ENCODE results near the gene SHFL. TPM values are rescaled to one million over a fixed set of nuclear protein-coding genes. Genes with fewer than 3 reads are reported as not detected.

Gene SHFL
- total RNA-seq, 1 experiment from 2014 or later = 17.2 TPM

GRCh38 chr19:10106100-10106936, 20.2 kb downstream of the SHFL start, which contains the start of gene PPAN:
Gene PPAN, plus strand, starts transcription at chr19:10106362. Its CDS starts 33 bp downstream, at chr19:10106395.
- H4K20me1 ChIP-seq (ENCODE audit: low read length) = 0 out of 2 replicates have a peak, but pooled peaks cover 12% of the 10 kb centered on the region
- peaks cover 8% of the 10 kb centered on the region for H3F3A ChIP-seq (ENCODE audit: low read length, unreplicated experiment)
- peaks cover 12% of the 10 kb centered on the region for H3K4me1 ChIP-seq (ENCODE audit: insufficient read depth, low read length)
- TF ChIP-seq EZH2phosphoT487 (IDR thresholded peaks at IDR 0.05; ENCODE audit: borderline replicate concordance, low read length) (no peak), EZH2 (IDR thresholded peaks at IDR 0.05; ENCODE audit: low read length, unreplicated experiment) (no peak)
- BruUV-seq (replicated peaks) = no TSS peak
- peaks cover 40% of the 10 kb centered on the region for H3K79me2 ChIP-seq (ENCODE audit: low read length)
- no peaks in the 10 kb centered on the region for H3K27me3 ChIP-seq (ENCODE audit: low read length)
- no peaks in the 10 kb centered on the region for H3K9me2 ChIP-seq (replicated peaks; ENCODE audit: low read length)
- ChIA-PET CTCF (interaction anchor here (0.6 to 1.2 kb wide), 4 partner anchors 10 to 153 kb away, joined by 3 to 6 read pairs (median 4); no protein-coding TSS in a partner anchor), POLR2A (ENCODE audit: unreplicated experiment) (interaction anchor here (1.0 to 1.2 kb wide), 2 partner anchors 10 to 16 kb away, joined by 3 to 4 read pairs; no protein-coding TSS in a partner anchor)
- H3K36me3 ChIP-seq (ENCODE audit: low read depth, low read length) = peaks cover 41% of the 10 kb centered on the region
- intact Hi-C loops (cut with micrococcal nuclease) = no loop called here
- peak within 1 kb of the TSS; percentile 96 for H3K9ac ChIP-seq (ENCODE audit: low read length)
- peak within 1 kb of the TSS; percentile 88 for H3K4me3 ChIP-seq (ENCODE audit: low read length)
- peak within 1 kb of the TSS; percentile 11 for H2AFZ ChIP-seq (ENCODE audit: low read length)
- ATAC-seq = peak; percentile 97
- DNase-seq = peak; percentile 99
- peak within 1 kb of the TSS; percentile 84 for H3K4me2 ChIP-seq (ENCODE audit: low read length)
- peak within 1 kb of the TSS; percentile 66 for H3K27ac ChIP-seq (ENCODE audit: low read length)
- no peaks in the 10 kb centered on the region for H3K9me3 ChIP-seq (ENCODE audit: low read length)

- H2AFZ ChIP-seq (ENCODE audit: low read length) = no peak overlapping the region
- no peaks in the 10 kb centered on the region for H3K9me3 ChIP-seq (ENCODE audit: low read length)
- peak overlapping the region; percentile 66 for H3K27ac ChIP-seq (ENCODE audit: low read length)
- H3K36me3 ChIP-seq (ENCODE audit: low read depth, low read length) = peaks cover 44% of the 10 kb centered on the region
- H4K20me1 ChIP-seq (ENCODE audit: low read length) = 0 out of 2 replicates have a peak, but pooled peaks cover 14% of the 10 kb centered on the region
- peaks cover 12% of the 10 kb centered on the region for H3K4me1 ChIP-seq (ENCODE audit: insufficient read depth, low read length)
- H3K4me2 ChIP-seq (ENCODE audit: low read length) = peak overlapping the region; percentile 84
- POLR2A ChIA-PET (ENCODE audit: unreplicated experiment) = no interaction called here
- CTCF ChIA-PET = no interaction called here
- H3F3A ChIP-seq (ENCODE audit: low read length, unreplicated experiment) = peaks cover 14% of the 10 kb centered on the region
- H3K4me3 ChIP-seq (ENCODE audit: low read length) = peak overlapping the region; percentile 88
- H3K9me2 ChIP-seq (replicated peaks; ENCODE audit: low read length) = no peaks in the 10 kb centered on the region
- H3K9ac ChIP-seq (ENCODE audit: low read length) = peak overlapping the region; percentile 96
- no peaks in the 10 kb centered on the region for H3K27me3 ChIP-seq (ENCODE audit: low read length)
- DNase-seq = no peak
- ATAC-seq = no peak
- intact Hi-C loops (cut with micrococcal nuclease) = no loop called here
- no TSS peak for BruUV-seq (replicated peaks)
- TF ChIP-seq CTCF (conservative IDR thresholded peaks at IDR 0.05; ENCODE audit: low read depth, low read length) = no peak
- TF ChIP-seq EZH2 (IDR thresholded peaks at IDR 0.05; ENCODE audit: low read length, unreplicated experiment) = no peak
- TF ChIP-seq EZH2phosphoT487 (IDR thresholded peaks at IDR 0.05; ENCODE audit: borderline replicate concordance, low read length) = no peak
- H3K79me2 ChIP-seq (ENCODE audit: low read length) = peaks cover 40% of the 10 kb centered on the region
Observed at GRCh38 chr19:10107254-10107653, 21.1 kb downstream of the SHFL start.

- TF ChIP-seq EZH2phosphoT487 (IDR thresholded peaks at IDR 0.05; ENCODE audit: borderline replicate concordance, low read length) (no peak), EZH2 (IDR thresholded peaks at IDR 0.05; ENCODE audit: low read length, unreplicated experiment) (no peak), CTCF (conservative IDR thresholded peaks at IDR 0.05; ENCODE audit: low read depth, low read length) (no peak)
- 0 out of 2 replicates have a peak, but pooled peaks cover 14% of the 10 kb centered on the region for H4K20me1 ChIP-seq (ENCODE audit: low read length)
- no peaks in the 10 kb centered on the region for H3K9me2 ChIP-seq (replicated peaks; ENCODE audit: low read length)
- H3K9ac ChIP-seq (ENCODE audit: low read length) = peak overlapping the region; percentile 96
- intact Hi-C loops (cut with micrococcal nuclease) = no loop called here
- H3K27ac ChIP-seq (ENCODE audit: low read length) = no peak overlapping the region
- ATAC-seq (no peak), DNase-seq (no peak)
- CTCF ChIA-PET = no interaction called here
- H3K4me3 ChIP-seq (ENCODE audit: low read length) = peak overlapping the region; percentile 88
- peaks cover 40% of the 10 kb centered on the region for H3K79me2 ChIP-seq (ENCODE audit: low read length)
- H3K4me1 ChIP-seq (ENCODE audit: insufficient read depth, low read length) = peaks cover 12% of the 10 kb centered on the region
- H3K27me3 ChIP-seq (ENCODE audit: low read length) = no peaks in the 10 kb centered on the region
- H3F3A ChIP-seq (ENCODE audit: low read length, unreplicated experiment) = peaks cover 20% of the 10 kb centered on the region
- no peaks in the 10 kb centered on the region for H3K9me3 ChIP-seq (ENCODE audit: low read length)
- BruUV-seq (replicated peaks) = no TSS peak
- no peak overlapping the region for H2AFZ ChIP-seq (ENCODE audit: low read length)
- peak overlapping the region; percentile 84 for H3K4me2 ChIP-seq (ENCODE audit: low read length)
- H3K36me3 ChIP-seq (ENCODE audit: low read depth, low read length) = peaks cover 44% of the 10 kb centered on the region
- POLR2A ChIA-PET (ENCODE audit: unreplicated experiment) = no interaction called here
Observed at GRCh38 chr19:10107817-10108367, 21.8 kb downstream of the SHFL start.
